Measurements from ENCODE around the gene ZNF283.
"Not testable (repeated sequence)": the region's sequence is repeated elsewhere in the genome, so short reads cannot be mapped to it uniquely, and the experiment has no call there.

The ZNF283 gene

DNA sequence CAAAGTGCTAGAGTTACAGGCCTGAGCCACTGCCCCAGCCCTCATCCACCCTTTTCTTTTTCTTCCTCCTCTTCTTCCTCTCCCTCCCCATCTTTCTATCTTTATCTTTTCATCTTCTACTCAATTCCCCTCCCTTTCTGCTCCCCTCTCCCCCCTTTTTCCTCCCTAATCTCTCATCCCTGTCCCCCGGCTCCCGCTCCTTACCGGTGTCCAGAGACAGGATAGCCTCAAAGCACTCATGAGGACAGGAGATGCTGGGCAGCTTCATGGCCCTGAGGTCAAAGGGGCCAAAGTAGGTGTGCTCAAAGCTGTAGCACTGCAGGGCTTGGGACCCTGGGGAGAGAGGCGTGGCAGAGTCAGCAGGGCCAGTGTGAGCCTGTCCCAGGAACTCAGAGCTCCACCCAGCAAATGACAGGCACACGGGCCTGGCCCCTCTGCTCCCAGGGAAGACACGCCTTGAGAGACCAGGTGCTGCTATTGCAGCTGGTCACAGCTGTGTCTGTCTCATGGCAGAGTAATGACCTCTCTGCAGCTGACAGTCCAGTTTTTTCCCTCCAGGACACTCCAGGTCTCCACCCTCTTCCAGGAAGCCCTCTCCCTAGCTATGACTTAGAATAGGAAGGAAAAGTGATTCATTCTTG lies 27.5 kb upstream of the ZNF283 start:
- DNase-seq (ENCODE audit: low spot score), result no peak

DNA sequence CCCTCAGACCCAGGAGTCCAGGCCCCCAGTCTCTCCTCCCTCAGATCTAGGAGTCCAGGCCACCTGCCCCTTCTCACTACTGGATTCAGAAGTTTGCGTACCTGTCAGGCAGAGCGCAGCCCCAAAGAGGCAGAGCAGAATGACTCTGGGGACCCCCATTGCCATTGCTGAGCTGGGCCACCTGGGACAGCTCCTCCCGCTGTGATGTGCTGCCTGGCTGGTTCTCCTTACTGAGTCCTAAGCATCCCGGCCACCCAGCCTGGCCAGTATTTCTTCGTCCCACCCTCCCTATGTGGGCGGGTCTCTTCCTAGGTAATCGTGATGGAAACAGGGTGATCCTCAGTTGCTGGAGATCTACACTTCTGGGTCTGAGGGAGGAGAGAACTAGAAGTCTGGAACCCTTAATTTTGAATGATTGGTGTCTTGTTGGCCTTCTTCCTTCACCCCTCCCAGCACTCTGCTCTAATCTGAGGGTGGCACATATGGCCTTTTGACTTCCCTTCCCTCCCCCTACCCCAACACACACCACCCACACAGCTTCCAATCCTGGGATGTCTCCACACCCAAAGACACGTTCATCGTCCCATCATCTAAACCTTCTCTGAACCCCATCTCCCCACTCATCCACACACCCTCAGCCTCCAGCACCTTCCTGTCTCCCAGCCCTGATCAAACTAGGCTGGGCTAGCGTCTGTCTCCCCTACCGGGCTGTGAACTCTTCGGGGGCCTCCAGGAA lies 24.7 kb upstream of the ZNF283 start, which contains the start of gene LYPD5:
TSS of gene LYPD5 (minus strand) at position 232 of the 736 bp plus-strand sequence. CDS start at position 165, 67 bp downstream.
- DNase-seq (ENCODE audit: low spot score), result no peak

DNA sequence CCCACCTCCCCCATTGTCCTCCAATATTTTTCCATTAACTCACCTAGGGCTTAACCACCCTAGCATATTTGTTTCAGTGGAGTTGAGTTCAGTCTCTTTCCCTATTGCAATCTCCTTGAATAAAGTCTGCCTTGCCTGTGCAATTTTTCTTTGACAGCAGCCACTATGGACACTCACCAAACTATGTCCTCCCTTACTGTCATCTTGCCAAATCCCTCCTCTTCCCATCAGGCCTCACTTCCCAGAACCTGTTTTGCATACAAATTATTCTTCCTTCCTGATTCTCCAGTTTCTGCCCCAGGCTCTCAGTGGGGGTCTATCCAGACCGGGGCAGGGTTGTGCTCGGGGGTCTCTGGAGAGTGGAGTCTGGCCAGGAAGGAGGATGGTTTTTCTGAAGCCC lies 22.7 kb upstream of the ZNF283 start:
- no peak for DNase-seq (ENCODE audit: low spot score)

DNA sequence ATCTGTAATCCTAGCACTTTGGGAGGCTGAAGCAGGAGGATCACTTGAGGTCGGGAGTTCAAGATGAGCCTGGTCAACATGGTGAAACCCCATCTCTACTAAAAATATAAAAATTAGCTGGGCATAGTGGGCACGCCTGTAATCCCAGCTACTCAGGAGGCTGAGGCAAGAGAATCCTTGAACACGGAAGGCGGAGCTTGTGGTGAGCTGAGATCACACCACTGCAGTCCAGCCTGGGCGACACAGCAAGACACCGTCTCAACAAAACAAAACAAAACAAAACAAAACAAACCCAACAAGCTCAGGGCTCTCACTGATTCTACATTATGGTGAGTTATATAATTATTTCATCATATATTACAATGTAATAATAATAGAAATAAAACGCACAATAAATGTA lies 20.7 kb upstream of the ZNF283 start:
- DNase-seq (ENCODE audit: low spot score), result not testable (repeated sequence)

DNA sequence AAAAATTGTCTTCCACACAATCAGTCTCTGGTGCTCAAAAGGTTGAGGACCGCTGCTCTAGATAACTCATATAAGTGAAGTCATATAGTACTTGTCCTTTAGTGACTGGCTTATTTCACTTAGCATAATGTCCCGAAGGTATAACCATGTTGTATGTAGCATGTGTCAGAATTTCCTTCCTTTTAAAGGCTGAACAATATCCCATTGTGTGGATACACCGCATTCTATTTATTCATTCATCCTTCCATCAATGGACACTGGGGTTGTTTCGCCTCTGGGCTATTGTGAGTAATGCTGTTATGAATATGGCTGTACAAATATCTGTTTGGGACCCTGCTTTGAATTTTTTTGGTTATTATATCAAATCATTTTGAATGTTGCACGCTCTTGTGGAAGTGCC lies 20.3 kb upstream of the ZNF283 start:
- DNase-seq (ENCODE audit: low spot score), result peak; percentile 51

- DNase-seq (ENCODE audit: low spot score), result no peak
These were observed 19.5 kb upstream of the ZNF283 start for GRCh38 chr19:43807651-43808050.

- peak; percentile 62 for DNase-seq (ENCODE audit: low spot score)
These were observed 17.1 kb upstream of the ZNF283 start for GRCh38 chr19:43809762-43810696.

GRCh38 chr19:43811837-43812236 lies 15.3 kb upstream of the ZNF283 start:
- no peak for DNase-seq (ENCODE audit: low spot score)

DNA sequence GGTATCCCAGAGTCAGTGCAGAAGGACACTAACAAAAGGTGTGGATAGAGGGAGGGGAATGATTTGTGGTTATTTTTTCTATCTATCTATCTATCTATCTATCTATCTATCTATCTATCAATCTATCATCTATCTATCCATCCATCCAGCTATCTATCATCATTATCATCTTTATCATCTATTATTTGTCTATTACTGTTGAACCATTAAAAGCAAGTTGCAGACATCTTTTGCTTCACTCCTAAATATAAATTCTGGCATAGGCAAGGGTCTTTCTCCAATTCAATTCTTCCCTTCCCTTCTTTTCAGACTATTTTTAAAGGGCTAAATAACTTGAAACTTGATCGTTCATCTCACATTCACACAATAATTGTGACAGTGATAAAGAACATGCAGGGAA lies 14.9 kb upstream of the ZNF283 start:
- DNase-seq (ENCODE audit: low spot score), result no peak

GRCh38 chr19:43812688-43813087 lies 14.4 kb upstream of the ZNF283 start:
- no peak for DNase-seq (ENCODE audit: low spot score)

- no peak for DNase-seq (ENCODE audit: low spot score)
These were observed 12.3 kb upstream of the ZNF283 start for GRCh38 chr19:43814663-43815352.

DNA sequence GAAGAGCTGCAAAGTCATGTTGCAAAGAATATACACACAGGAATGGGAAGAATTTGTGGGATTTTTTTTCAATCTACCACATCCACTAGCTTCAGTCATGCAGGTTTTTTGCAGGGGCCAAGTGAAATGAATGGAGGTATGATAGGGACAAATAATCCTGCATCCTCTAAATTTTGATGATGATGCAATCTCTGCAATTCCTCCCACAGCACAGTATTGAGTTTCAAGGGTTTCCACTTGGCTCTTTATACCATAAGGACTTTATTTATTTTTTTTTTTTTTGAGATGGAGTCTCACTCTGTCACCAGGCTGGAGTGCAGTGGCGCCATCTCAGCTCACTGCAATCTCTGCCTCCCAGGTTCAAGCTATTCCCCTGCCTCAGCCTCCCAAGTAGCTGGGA lies 9.7 kb upstream of the ZNF283 start:
- DNase-seq (ENCODE audit: low spot score), result not testable (repeated sequence)

DNA sequence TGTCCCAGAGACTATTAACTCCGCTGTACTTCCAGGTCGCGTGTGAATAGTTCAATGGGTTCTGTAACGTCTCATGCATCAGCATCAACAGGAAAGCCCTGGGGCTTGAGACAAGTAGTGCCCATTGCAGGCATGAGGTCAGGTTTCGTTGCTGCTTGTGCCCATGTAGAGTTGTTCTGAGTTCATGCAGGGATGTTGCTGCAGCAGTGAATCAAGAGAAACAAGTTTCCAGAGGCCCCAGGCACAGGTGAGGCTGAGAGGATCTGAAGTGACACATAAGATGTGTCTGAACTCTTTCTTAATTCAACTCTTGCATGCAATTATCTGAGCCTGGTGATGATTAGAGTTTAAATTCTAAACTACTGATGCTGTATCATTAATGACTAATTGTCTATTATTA lies 8.6 kb upstream of the ZNF283 start:
- no peak for DNase-seq (ENCODE audit: low spot score)

DNA sequence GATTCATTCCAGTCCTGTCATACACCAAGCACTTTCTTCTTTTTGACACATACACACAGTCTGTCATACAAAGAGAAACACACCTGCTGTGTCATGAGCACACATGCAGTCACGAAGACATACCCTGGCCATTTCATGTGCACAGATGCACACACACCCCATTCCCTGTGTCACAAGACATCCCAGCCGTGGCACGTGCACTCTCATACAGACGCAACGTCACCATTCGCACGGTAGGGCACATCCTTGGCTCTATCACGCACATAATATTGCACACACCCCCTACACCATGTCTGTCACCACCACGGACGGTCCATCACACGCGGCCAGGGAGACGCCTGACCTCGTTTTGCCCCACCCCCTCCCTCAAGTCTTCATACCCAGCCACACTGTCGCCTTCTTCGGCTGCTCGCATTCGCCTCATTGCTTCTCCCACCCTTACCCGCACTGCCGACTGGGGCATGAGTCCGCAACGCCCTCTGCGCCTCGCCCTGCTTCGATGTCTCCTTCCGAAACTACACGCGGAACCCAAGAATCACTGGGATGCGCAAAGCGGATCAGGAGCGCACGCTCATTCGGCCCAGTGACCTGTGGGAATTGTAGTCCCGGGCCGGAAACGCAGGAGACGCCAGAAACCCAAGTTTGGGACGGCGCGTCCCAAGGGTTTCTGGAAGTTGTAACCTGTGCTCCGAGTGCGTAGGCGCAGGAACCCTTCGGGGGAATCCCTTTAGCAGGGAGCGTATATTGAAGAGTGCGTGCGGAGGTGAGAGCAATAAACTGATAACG lies 6.8 kb upstream of the ZNF283 start:
- peak; percentile 44 for DNase-seq (ENCODE audit: low spot score)

- DNase-seq (ENCODE audit: low spot score), result no peak
These were observed 6.3 kb upstream of the ZNF283 start for GRCh38 chr19:43820884-43821215.

GRCh38 chr19:43823856-43824255 lies 3.3 kb upstream of the ZNF283 start:
- not testable (repeated sequence) for DNase-seq (ENCODE audit: low spot score)

DNA sequence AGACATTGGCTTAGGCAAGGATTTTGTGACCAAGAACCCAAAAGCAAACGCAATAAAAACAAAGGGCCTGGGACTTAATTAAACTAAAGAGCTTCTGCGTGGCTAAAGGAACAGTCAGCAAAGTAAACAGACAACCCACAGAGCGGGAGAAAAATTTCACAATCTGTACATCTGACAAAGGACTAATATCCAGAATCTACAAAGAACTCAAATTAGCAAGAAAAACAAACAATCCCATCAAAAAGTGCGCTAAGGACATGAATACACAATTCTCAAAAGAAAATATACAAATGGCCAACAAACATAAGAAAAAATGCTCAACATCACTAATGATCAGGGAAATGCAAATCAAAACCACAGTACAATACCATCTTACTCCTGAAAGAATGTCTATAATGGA lies 2.5 kb upstream of the ZNF283 start:
- not testable (repeated sequence) for DNase-seq (ENCODE audit: low spot score)

GRCh38 chr19:43839139-43839538 lies 12.0 kb downstream of the ZNF283 start:
- no peak for DNase-seq (ENCODE audit: low spot score)

DNA sequence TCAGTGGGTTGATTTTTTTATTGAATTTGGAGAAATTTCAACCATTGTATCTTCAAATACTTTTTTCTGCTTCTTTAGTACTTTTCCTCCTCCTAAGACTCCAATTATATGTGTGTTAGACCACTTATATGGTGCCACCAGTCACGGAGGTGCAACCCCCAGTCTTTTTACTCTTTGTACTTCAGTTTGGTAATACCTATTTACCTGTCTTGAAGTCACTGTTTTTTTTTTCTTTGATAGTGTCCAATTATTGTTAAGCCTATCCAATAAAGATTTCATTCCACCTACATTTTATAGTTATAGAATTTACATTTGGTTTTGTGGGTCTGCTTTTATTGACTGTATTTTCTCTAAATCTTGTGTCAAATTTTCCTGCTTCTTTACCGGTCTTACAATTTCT lies 14.9 kb downstream of the ZNF283 start:
- DNase-seq (ENCODE audit: low spot score), result no peak

GRCh38 chr19:43847246-43847645 lies 20.1 kb downstream of the ZNF283 start:
- no peak for DNase-seq (ENCODE audit: low spot score)

DNA sequence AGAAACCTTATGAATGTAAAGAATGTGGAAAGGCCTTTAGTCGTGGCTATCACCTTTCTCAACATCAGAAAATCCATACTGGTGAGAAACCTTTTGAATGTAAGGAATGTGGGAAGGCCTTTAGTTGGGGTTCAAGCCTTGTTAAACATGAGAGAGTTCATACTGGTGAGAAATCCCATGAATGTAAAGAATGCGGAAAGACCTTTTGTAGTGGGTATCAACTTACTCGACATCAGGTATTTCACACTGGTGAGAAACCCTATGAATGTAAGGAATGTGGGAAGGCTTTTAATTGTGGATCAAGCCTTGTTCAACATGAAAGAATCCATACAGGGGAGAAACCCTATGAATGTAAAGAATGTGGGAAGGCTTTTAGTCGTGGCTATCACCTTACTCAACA lies 20.8 kb downstream of the ZNF283 start:
- DNase-seq (ENCODE audit: low spot score), result no peak

Measured in pons (tissue), 1 donor.